Cardiac fibroblast (primary cell): ENCODE results near the gene IL20RB.
"Not testable (repeated sequence)": the region's sequence is repeated elsewhere in the genome, so short reads cannot be mapped to it uniquely, and the experiment has no call there.

Source experiments
- DNase-seq, 2 donors: peaks; one replicate each; pipeline versions ENCODE4 v3.0.0 to v3.0.0-alpha.2; 2010; ENCODE audit warnings: low read depth in 2 of 2
- H3K4me3 ChIP-seq, 2 donors: replicated peaks in 1 of 2; 1 replicate in 1 of 2; 2 replicates in 1 of 2; pipeline ENCODE4 v1.5.1; 2011; ENCODE audit warnings: low read depth in 2 of 2, low read length in 2 of 2, mild to moderate bottlenecking in 2 of 2, moderate library complexity in 1 of 2
- CTCF ChIP-seq: IDR thresholded peaks from one replicate; pipeline ENCODE4 v1.5.1; 2011; ENCODE audit warnings: low read depth, mild to moderate bottlenecking, low read length, inconsistent platforms

Gene IL20RB

GRCh38 chr3:136992115-136992514 is 34.3 kb downstream of the IL20RB start:
- H3K4me3 ChIP-seq = no peak overlapping the region
- TF ChIP-seq CTCF = no peak
- DNase-seq = no peak

- H3K4me3 ChIP-seq = no peak overlapping the region
- DNase-seq = peak; percentile 93 to 99
- TF ChIP-seq CTCF = no peak
Observed at GRCh38 chr3:136994772-136995516, 37.2 kb downstream of the IL20RB start.

GRCh38 chr3:136995652-136996051 is 37.9 kb downstream of the IL20RB start:
- no peak for TF ChIP-seq CTCF
- no peak overlapping the region for H3K4me3 ChIP-seq
- DNase-seq = peak; percentile 31 to 76

- DNase-seq = no peak
- TF ChIP-seq CTCF = no peak
- H3K4me3 ChIP-seq = no peak overlapping the region
Observed at GRCh38 chr3:137000039-137000438, 42.3 kb downstream of the IL20RB start.

GRCh38 chr3:137007376-137007775 is 49.6 kb downstream of the IL20RB start:
- not testable (repeated sequence) for DNase-seq, H3K4me3 ChIP-seq

GRCh38 chr3:137008131-137008530 is 50.3 kb downstream of the IL20RB start:
- DNase-seq = no peak
- TF ChIP-seq CTCF = no peak
- no peak overlapping the region for H3K4me3 ChIP-seq

GRCh38 chr3:137008976-137009375 is 51.2 kb downstream of the IL20RB start:
- no peak for TF ChIP-seq CTCF

More at GRCh38 chr3:137008976-137009375, 51.2 kb downstream of the IL20RB start:
- DNase-seq = no peak
- H3K4me3 ChIP-seq = no peak overlapping the region
